Measurements from ENCODE around the gene ZBTB45. TPM values are rescaled to one million over a fixed set of nuclear protein-coding genes. Genes with fewer than 3 reads are reported as not detected.
A peak's percentile ranks its signal among the peaks of the same experiment; 100 is the strongest.

The ZBTB45 gene
- total and polyA plus RNA-seq, 2 donors (not counting 3 experiments of a cell fraction or from before 2014, with no cell fraction given), result 17.8 to 21.8 TPM

- CTCF ChIA-PET, result interaction anchor here (1.4 to 1.7 kb wide), 3 partner anchors 31 to 36 kb away, joined by 5 to 6 read pairs (median 6); partner anchors contain the start of gene ZBTB45
- H4K20me1 ChIP-seq (replicated peaks; ENCODE audit: control insufficient read depth, extremely low read depth, insufficient read depth, low read length), result peaks cover 4% of the 10 kb centered on the region
- H3K36me3 ChIP-seq (ENCODE audit: control insufficient read depth in 2 of 2, extremely low read depth in 1 of 2, insufficient read depth in 2 of 2, low read length in 2 of 2), result peaks cover 14 to 50% of the 10 kb centered on the region in 2 experiments
Observed at GRCh38 chr19:58550362-58551122, 30.9 kb upstream of the ZBTB45 start.

DNA sequence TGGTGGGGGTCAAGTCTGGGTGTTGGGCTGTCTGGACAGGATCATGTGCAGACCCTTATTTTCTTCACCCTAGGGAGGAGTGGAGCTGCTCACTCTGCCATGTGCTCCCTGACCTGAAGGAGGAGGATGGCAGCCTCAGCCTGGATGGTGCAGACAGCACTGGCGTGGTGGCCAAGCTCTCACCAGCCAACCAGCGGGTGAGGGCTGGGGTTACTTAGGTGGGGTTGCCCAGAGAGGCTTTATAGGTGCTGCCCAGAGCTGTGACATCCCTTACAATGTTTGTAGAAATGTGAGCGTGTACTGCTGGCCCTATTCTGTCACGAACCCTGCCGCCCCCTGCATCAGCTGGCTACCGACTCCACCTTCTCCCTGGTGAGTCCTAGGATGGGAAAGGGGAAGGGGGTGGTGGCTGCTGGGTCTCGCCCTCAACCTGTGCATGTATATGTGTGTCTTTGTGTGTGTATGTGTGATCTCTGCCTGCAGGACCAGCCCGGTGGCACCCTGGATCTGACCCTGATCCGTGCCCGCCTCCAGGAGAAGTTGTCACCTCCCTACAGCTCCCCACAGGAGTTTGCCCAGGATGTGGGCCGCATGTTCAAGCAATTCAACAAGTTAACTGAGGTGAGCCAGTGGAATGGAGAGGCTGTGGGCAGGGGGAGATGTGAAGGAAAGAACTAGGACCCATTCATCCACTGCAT is 30.2 kb upstream of the ZBTB45 start:
- H3K9me1 ChIP-seq (replicated peaks; ENCODE audit: control insufficient read depth, extremely low read depth, insufficient read depth, low read length), result no peaks in the 10 kb centered on the region
- peaks cover 25% of the 10 kb centered on the region for H3K4me1 ChIP-seq (ENCODE audit: control insufficient read depth, extremely low read depth, insufficient read depth, low read length)
- dilution Hi-C loops (cut with MboI; ENCODE audit: extremely low pct_ligation_motif_present, low sequenced_read_pairs) (no loop called here), intact Hi-C loops (cut with micrococcal nuclease) (no loop called here)
- ChIA-PET CTCF (interaction anchor here (1.4 kb wide), 1 partner anchor 30 kb away, joined by 6 read pairs; the partner anchor contains the start of gene ZBTB45), POLR2A (interaction anchor here (0.6 kb wide), 1 partner anchor 25 kb away, joined by 5 read pairs; no protein-coding TSS in a partner anchor)
- H4K20me1 ChIP-seq (replicated peaks; ENCODE audit: control insufficient read depth, extremely low read depth, insufficient read depth, low read length), result peaks cover 4% of the 10 kb centered on the region
- no peak overlapping the region for H3K9ac ChIP-seq (replicated peaks; ENCODE audit: extremely low read depth, insufficient read depth, low read length)
- FAIRE-seq (no peak), DNase-seq (ENCODE audit: low read depth, low spot score) (no peak)
- H3K4me3 ChIP-seq (replicated peaks in 1 of 3; ENCODE audit: insufficient read depth in 1 of 3, low read depth in 1 of 3, low read length in 3 of 3), result no peak overlapping the region
- H3K36me3 ChIP-seq (ENCODE audit: control insufficient read depth in 2 of 2, extremely low read depth in 1 of 2, insufficient read depth in 2 of 2, low read length in 2 of 2), result peaks cover 14 to 50% of the 10 kb centered on the region in 2 experiments
- H3K79me2 ChIP-seq (ENCODE audit: control insufficient read depth, insufficient read depth, low read length), result peaks cover 47% of the 10 kb centered on the region
- H3K27me3 ChIP-seq (ENCODE audit: control insufficient read depth in 2 of 2, insufficient read depth in 2 of 2, low read length in 2 of 2), result no peaks in the 10 kb centered on the region
- no peak overlapping the region for H3K4me2 ChIP-seq (ENCODE audit: insufficient read depth, low read length)
- TF ChIP-seq, protein P1, sequence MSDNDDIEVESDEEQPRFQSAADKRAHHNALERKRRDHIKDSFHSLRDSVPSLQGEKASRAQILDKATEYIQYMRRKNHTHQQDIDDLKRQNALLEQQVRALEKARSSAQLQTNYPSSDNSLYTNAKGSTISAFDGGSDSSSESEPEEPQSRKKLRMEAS (IDR thresholded peaks at IDR 0.05; ENCODE audit: insufficient read depth, insufficient read length), result no peak
- TF ChIP-seq POLR2AphosphoS5 (IDR thresholded peaks at IDR 0.05; ENCODE audit: insufficient read depth, low read depth, low read length), result no peak
- no peak for TF ChIP-seq GATA2 (IDR thresholded peaks at IDR 0.05; ENCODE audit: insufficient read depth, insufficient read length, low read depth, low read length)
- TF ChIP-seq JUN (IDR thresholded peaks at IDR 0.05; ENCODE audit: borderline replicate concordance, insufficient read depth, insufficient read length, low read depth), result no peak
- no peak for TF ChIP-seq POLR2A (IDR thresholded peaks at IDR 0.05; ENCODE audit: low read depth, low read length)
- TF ChIP-seq EZH2 (IDR thresholded peaks at IDR 0.05; ENCODE audit: borderline replicate concordance, low read depth, low read length, severe bottlenecking), result no peak
- no peak for TF ChIP-seq FOS (IDR thresholded peaks at IDR 0.05; ENCODE audit: borderline replicate concordance, insufficient read depth, low read length)
- TF ChIP-seq, protein P2, sequence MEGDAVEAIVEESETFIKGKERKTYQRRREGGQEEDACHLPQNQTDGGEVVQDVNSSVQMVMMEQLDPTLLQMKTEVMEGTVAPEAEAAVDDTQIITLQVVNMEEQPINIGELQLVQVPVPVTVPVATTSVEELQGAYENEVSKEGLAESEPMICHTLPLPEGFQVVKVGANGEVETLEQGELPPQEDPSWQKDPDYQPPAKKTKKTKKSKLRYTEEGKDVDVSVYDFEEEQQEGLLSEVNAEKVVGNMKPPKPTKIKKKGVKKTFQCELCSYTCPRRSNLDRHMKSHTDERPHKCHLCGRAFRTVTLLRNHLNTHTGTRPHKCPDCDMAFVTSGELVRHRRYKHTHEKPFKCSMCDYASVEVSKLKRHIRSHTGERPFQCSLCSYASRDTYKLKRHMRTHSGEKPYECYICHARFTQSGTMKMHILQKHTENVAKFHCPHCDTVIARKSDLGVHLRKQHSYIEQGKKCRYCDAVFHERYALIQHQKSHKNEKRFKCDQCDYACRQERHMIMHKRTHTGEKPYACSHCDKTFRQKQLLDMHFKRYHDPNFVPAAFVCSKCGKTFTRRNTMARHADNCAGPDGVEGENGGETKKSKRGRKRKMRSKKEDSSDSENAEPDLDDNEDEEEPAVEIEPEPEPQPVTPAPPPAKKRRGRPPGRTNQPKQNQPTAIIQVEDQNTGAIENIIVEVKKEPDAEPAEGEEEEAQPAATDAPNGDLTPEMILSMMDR (IDR thresholded peaks at IDR 0.05; ENCODE audit: extremely low read depth in 1 of 2, insufficient read depth in 1 of 2, low read depth in 1 of 2, low read length in 2 of 2), result no peak
- TF ChIP-seq MYC (IDR thresholded peaks at IDR 0.05; ENCODE audit: low read depth, low read length), result no peak
- H3K27ac ChIP-seq (ENCODE audit: insufficient read depth, low read depth, low read length), result no peak overlapping the region
- no peaks in the 10 kb centered on the region for H3K9me3 ChIP-seq (replicated peaks; ENCODE audit: control insufficient read depth, insufficient read depth, low read length)
- TSS peak; percentile 19 for BruUV-seq (replicated peaks)
- H2AFZ ChIP-seq (ENCODE audit: low read depth, low read length), result no peak overlapping the region

More at GRCh38 chr19:58550362-58551122, 30.9 kb upstream of the ZBTB45 start:
- FAIRE-seq (peak; percentile 24), DNase-seq (ENCODE audit: low read depth, low spot score) (no peak)
- POLR2A ChIA-PET, result no interaction called here
- no TSS peak for BruUV-seq (replicated peaks)
- dilution Hi-C loops (cut with MboI; ENCODE audit: extremely low pct_ligation_motif_present, low sequenced_read_pairs) (no loop called here), intact Hi-C loops (cut with micrococcal nuclease) (no loop called here)
- Histone ChIP-seq H2AFZ (ENCODE audit: low read depth, low read length) (no peak overlapping the region), H3K4me2 (ENCODE audit: insufficient read depth, low read length) (no peak overlapping the region), H3K9ac (replicated peaks; ENCODE audit: extremely low read depth, insufficient read depth, low read length) (no peak overlapping the region), H3K4me3 (replicated peaks in 1 of 3; ENCODE audit: insufficient read depth in 1 of 3, low read depth in 1 of 3, low read length in 3 of 3) (no peak overlapping the region), H3K79me2 (ENCODE audit: control insufficient read depth, insufficient read depth, low read length) (peaks cover 40% of the 10 kb centered on the region), H3K9me1 (replicated peaks; ENCODE audit: control insufficient read depth, extremely low read depth, insufficient read depth, low read length) (no peaks in the 10 kb centered on the region), H3K9me3 (replicated peaks; ENCODE audit: control insufficient read depth, insufficient read depth, low read length) (no peaks in the 10 kb centered on the region), H3K4me1 (ENCODE audit: control insufficient read depth, extremely low read depth, insufficient read depth, low read length) (peaks cover 28% of the 10 kb centered on the region), H3K27ac (ENCODE audit: insufficient read depth, low read depth, low read length) (no peak overlapping the region), H3K27me3 (ENCODE audit: control insufficient read depth in 2 of 2, insufficient read depth in 2 of 2, low read length in 2 of 2) (no peaks in the 10 kb centered on the region)
- TF ChIP-seq JUN (IDR thresholded peaks at IDR 0.05; ENCODE audit: borderline replicate concordance, insufficient read depth, insufficient read length, low read depth), result no peak
- no peak for TF ChIP-seq EZH2 (IDR thresholded peaks at IDR 0.05; ENCODE audit: borderline replicate concordance, low read depth, low read length, severe bottlenecking)
